HG03108 (cell line): ENCODE measurements around the gene CCDC40.
"Not testable (repeated sequence)": the region's sequence is repeated elsewhere in the genome, so short reads cannot be mapped to it uniquely, and the experiment has no call there.

Experiments used
- ATAC-seq: cut with Tn5 transposase; IDR thresholded peaks from one replicate; pipeline ENCODE4 v1.9.1; 2021; ENCODE audit warnings: moderate library complexity; ENCODE audit not compliant: unreplicated experiment

Gene CCDC40

GRCh38 chr17:80035937-80036714 is at the start of gene CCDC40:
TSS of gene CCDC40 (plus strand) at chr17:80036642. CDS start at chr17:80036663, 21 bp downstream.
- ATAC-seq, result no peak

- no peak for ATAC-seq
Measured at GRCh38 chr17:79987187-79987934, 49.1 kb upstream of the CCDC40 start.

- ATAC-seq, result no peak
Measured at GRCh38 chr17:79987935-79988184, 48.6 kb upstream of the CCDC40 start.

- no peak for ATAC-seq
Measured at GRCh38 chr17:79988185-79988971, 48.1 kb upstream of the CCDC40 start.

GRCh38 chr17:79989106-79989835 is 47.2 kb upstream of the CCDC40 start:
- ATAC-seq, result no peak

GRCh38 chr17:79990051-79990592 is 46.3 kb upstream of the CCDC40 start:
- no peak for ATAC-seq

- ATAC-seq, result no peak
Measured at GRCh38 chr17:79990704-79991103, 45.7 kb upstream of the CCDC40 start.

GRCh38 chr17:79991140-79991923 is 45.1 kb upstream of the CCDC40 start:
- ATAC-seq, result no peak

- ATAC-seq, result no peak
Measured at GRCh38 chr17:79991924-79992648, 44.4 kb upstream of the CCDC40 start.

GRCh38 chr17:79992649-79993389 is 43.6 kb upstream of the CCDC40 start:
- ATAC-seq, result no peak

- ATAC-seq, result no peak
Measured at GRCh38 chr17:79993390-79994227, 42.8 kb upstream of the CCDC40 start.

GRCh38 chr17:79994228-79994569 is 42.2 kb upstream of the CCDC40 start:
- ATAC-seq, result not testable (repeated sequence)

GRCh38 chr17:79994602-79995001 is 41.8 kb upstream of the CCDC40 start:
- ATAC-seq, result no peak

GRCh38 chr17:79995696-79996095 is 40.7 kb upstream of the CCDC40 start:
- no peak for ATAC-seq

- ATAC-seq, result no peak
Measured at GRCh38 chr17:79996291-79996690, 40.2 kb upstream of the CCDC40 start.

GRCh38 chr17:79997011-79997660 is 39.3 kb upstream of the CCDC40 start:
- ATAC-seq, result no peak

GRCh38 chr17:80000136-80000535 is 36.3 kb upstream of the CCDC40 start:
- no peak for ATAC-seq
